Bronchus fibroblast of lung (primary cell): Measurements from ENCODE around the gene LMTK3. TPM values are rescaled to one million over a fixed set of nuclear protein-coding genes. Genes with fewer than 3 reads are reported as not detected.

Experiments
- total RNA-seq: library from RNA; depleted of rRNA; stranded (reverse); fragments of >200 nt; gene quantifications from 2 replicates; pipeline ENCODE4 v1.2.3, GENCODE V29; 2015

LMTK3 gene, protein sequence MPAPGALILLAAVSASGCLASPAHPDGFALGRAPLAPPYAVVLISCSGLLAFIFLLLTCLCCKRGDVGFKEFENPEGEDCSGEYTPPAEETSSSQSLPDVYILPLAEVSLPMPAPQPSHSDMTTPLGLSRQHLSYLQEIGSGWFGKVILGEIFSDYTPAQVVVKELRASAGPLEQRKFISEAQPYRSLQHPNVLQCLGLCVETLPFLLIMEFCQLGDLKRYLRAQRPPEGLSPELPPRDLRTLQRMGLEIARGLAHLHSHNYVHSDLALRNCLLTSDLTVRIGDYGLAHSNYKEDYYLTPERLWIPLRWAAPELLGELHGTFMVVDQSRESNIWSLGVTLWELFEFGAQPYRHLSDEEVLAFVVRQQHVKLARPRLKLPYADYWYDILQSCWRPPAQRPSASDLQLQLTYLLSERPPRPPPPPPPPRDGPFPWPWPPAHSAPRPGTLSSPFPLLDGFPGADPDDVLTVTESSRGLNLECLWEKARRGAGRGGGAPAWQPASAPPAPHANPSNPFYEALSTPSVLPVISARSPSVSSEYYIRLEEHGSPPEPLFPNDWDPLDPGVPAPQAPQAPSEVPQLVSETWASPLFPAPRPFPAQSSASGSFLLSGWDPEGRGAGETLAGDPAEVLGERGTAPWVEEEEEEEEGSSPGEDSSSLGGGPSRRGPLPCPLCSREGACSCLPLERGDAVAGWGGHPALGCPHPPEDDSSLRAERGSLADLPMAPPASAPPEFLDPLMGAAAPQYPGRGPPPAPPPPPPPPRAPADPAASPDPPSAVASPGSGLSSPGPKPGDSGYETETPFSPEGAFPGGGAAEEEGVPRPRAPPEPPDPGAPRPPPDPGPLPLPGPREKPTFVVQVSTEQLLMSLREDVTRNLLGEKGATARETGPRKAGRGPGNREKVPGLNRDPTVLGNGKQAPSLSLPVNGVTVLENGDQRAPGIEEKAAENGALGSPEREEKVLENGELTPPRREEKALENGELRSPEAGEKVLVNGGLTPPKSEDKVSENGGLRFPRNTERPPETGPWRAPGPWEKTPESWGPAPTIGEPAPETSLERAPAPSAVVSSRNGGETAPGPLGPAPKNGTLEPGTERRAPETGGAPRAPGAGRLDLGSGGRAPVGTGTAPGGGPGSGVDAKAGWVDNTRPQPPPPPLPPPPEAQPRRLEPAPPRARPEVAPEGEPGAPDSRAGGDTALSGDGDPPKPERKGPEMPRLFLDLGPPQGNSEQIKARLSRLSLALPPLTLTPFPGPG (N-terminal part only)
- under 0.01 and 0.17 TPM in 2 replicates for total RNA-seq

DNA sequence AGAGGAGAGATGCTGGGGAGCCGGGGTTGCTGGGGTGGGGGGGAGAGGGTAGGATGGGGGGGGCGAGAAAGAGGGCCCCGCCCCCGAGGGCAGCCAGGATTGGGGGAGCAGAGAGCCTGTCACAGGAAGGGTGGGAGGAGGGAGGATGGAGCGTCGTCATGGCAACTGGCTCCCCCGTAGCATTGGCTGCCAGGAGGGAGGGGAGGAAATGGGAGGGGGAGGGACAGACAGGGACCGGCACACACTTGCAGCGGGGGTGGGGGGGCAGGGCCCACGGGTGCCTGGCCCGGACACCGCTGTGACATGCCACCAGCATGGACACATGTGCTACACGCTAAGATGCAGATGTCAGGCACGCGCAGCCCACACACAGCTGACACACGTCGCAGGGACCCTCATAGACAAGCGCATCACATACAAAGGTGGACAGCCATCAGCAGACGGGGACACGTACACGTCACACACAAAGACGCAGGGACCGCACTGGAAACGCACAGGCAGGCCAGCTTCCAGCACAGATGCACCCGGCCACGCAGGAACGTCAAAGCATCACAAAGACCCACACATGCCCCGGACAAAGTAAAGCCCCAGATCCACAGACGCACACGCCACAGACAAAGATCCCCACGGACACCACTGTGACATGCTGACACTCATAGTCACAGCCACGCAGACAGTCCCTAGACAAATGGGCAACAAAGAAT lies at the start of gene LMTK3:
Gene LMTK3, minus strand, starts transcription at position 36 of the 704 bp plus-strand sequence. CDS start 259 bp downstream, outside the sequence.

GRCh38 chr19:48551437-48552302 lies 40.0 kb upstream of the LMTK3 start, which contains the start of gene SULT2B1:
Gene SULT2B1 (plus strand): TSS chr19:48552172. CDS start chr19:48552253, 81 bp downstream.

DNA sequence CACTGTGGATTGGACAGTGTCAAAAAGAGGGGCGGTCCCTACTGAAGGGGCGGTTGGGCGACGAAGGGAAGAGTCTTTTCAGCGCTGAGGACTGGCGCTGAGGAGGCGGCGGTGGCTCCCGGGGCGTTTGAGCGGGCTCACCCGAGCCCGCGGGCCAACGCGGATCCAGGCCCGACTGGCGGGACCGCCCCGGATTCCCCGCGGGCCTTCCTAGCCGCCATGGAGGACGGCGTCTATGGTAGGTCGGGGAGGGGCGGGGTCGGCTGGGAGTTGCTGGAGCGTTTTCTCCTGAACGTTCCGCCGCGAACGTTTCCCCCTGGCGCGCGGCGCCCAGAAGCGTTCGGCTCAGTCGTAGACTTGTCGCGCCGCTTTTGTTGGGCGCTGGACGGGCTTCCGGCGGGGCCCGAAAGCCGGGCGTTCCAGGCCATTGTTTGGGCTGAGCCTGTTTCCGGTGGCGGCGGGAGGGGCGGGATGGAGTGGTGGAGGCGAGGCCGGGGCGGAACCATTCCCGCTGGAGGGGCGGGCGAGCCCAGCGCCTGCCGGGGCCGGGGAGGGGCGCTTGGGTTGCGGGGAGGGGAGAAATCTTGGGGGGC lies 42.2 kb downstream of the LMTK3 start, which contains the start of gene CYTH2:
Gene CYTH2, plus strand, starts transcription at position 81 of the 593 bp plus-strand sequence. Its CDS starts 139 bp downstream, at position 220.

DNA sequence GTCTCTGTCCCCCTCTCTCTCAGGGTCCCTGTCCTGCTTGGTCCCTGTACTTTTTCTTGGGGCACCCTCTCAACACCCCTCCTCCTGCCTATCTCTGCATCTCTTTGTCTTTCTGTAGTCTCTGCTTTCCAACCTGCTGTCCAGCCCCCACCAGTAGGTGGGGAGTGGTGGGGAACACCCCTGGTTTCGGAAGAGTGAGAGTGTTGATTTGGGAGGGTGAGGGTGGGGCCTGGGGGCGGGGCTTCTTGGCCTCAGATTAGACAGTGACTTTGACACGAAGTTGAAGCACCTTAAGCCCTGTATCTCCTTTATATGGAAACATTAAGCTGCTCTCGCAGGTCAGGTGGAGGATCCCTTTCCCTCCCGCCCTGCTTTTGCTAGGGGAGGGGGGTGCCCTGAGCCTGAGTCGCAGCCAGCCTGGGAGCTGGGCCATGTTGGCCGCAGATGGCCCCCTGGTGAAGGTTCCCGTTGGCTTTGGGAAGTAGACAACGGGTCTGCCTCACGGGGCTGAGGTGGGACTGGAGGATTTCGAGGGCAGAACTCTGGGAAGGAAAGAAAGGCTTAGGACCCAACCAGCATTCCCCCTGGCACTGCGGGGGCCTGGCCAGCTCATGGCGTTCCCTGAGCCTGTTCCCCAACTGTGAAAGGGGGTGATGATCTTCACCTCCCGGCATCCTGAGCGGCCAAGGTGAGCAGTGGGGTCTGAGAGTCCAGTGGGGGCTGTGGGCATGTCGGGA lies 56.3 kb downstream of the LMTK3 start, which contains the start of gene KCNJ14:
Gene KCNJ14, plus strand, starts transcription at position 404 of the 737 bp plus-strand sequence. CDS start 6,151 bp downstream, outside the sequence.

GRCh38 chr19:48445606-48446481 lies 65.8 kb downstream of the LMTK3 start, which contains the start of gene GRWD1:
Gene GRWD1 (plus strand): TSS chr19:48445983. CDS start chr19:48446006, 23 bp downstream.

Other genes starting within 250 kb of the LMTK3 start
- gene ZNF114, start 241.8 kb downstream of the LMTK3 start, total RNA-seq, result 0.89 and 1.0 TPM in 2 replicates
- 223 and 252 TPM in 2 replicates for gene EMP3, start 186.3 kb downstream of the LMTK3 start, total RNA-seq
- gene TMEM143, start 147.9 kb downstream of the LMTK3 start, total RNA-seq, result 6.1 and 9.1 TPM in 2 replicates
- gene SYNGR4, start 147.5 kb downstream of the LMTK3 start, total RNA-seq, result not detected in 2 replicates
- 128 and 129 TPM in 2 replicates for gene KDELR1, start 120.3 kb downstream of the LMTK3 start, total RNA-seq
- gene GRIN2D, start 118.2 kb downstream of the LMTK3 start, total RNA-seq, result 0.15 and 0.34 TPM in 2 replicates
- 31.4 and 34.0 TPM in 2 replicates for gene GRWD1, start 65.9 kb downstream of the LMTK3 start, total RNA-seq
- gene KCNJ14, start 56.3 kb downstream of the LMTK3 start, total RNA-seq, result 0.15 and 0.50 TPM in 2 replicates
- gene CYTH2, start 42.5 kb downstream of the LMTK3 start, total RNA-seq, result 40.6 and 47.9 TPM in 2 replicates
- gene SULT2B1, start 40.3 kb upstream of the LMTK3 start, total RNA-seq, result 0.15 TPM in 1 of 2 replicates, not detected in the other
- gene SPACA4, start 94.9 kb upstream of the LMTK3 start, total RNA-seq, result not detected in 2 replicates
- 0.45 and 0.50 TPM in 2 replicates for gene FAM83E, start 103.2 kb upstream of the LMTK3 start, total RNA-seq
- 3,186 and 3,485 TPM in 2 replicates for gene RPL18, start 107.3 kb upstream of the LMTK3 start, total RNA-seq
- 12.2 and 12.9 TPM in 2 replicates for gene SPHK2, start 107.7 kb upstream of the LMTK3 start, total RNA-seq
- 4.2 and 4.5 TPM in 2 replicates for gene DBP, start 125.5 kb upstream of the LMTK3 start, total RNA-seq
- gene CA11, start 134.4 kb upstream of the LMTK3 start, total RNA-seq, result 0.74 and 0.84 TPM in 2 replicates
- 0.34 TPM in 1 of 2 replicates, not detected in the other for gene NTN5, start 161.2 kb upstream of the LMTK3 start, total RNA-seq
- gene FUT2, start 184.1 kb upstream of the LMTK3 start, total RNA-seq, result not detected in 2 replicates
- gene MAMSTR, start 207.9 kb upstream of the LMTK3 start, total RNA-seq, result 5.0 and 5.2 TPM in 2 replicates
- 8.3 and 8.7 TPM in 2 replicates for gene RASIP1, start 228.8 kb upstream of the LMTK3 start, total RNA-seq
- under 0.01 TPM in 1 of 2 replicates, not detected in the other for gene IZUMO1, start 235.1 kb upstream of the LMTK3 start, total RNA-seq
- 0.15 and 0.17 TPM in 2 replicates for gene FUT1, start 240.8 kb upstream of the LMTK3 start, total RNA-seq
- not detected in 2 replicates for gene FGF21, start 243.7 kb upstream of the LMTK3 start, total RNA-seq